GM19099 (cell line): ENCODE measurements around the gene CARD14.

Experiments used
- POLR2A ChIP-seq: IDR thresholded peaks from 3 replicates; pipeline ENCODE4 v1.6.1; 2011; ENCODE audit warnings: low read depth; ENCODE audit not compliant: insufficient read length; ENCODE audit errors: extremely low read depth

CARD14 gene

DNA sequence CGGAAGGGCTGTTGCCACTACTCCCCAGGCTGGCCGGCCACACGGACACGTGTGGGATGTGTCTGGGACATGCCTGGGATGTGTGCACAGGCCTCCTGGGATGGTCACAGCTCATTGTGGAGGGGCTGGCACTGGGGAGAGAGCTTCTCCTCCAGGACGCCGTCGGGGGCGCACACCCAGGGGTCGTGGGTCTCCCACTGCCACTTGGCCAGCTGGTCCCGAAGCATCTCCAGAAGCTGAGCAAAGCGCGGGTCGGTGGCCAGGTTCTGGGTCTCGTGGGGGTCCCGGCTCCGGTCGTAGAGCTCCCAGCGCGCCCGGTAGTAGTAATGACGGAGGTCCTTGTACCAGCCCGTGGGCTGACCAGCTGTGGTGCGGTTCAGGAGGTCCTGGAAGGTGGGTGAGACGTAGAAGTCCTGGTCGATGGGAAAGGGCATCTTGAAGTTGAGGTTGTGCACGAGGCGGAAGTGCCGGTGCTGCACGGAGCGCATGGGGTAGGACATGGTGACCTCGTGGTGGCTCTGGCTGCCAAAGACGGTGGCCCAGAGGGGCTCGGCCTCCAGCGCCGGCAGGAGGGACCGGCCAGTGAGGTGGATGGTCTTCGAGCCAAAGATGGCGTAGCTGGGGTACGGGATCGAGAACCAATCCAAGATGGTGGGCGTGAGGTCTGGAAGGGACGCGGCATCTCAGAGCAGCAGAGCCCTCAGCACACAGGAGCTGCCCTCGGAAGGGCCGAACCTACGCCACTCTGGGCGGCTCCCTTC lies 40.7 kb downstream of the CARD14 start:
- no peak for TF ChIP-seq POLR2A

DNA sequence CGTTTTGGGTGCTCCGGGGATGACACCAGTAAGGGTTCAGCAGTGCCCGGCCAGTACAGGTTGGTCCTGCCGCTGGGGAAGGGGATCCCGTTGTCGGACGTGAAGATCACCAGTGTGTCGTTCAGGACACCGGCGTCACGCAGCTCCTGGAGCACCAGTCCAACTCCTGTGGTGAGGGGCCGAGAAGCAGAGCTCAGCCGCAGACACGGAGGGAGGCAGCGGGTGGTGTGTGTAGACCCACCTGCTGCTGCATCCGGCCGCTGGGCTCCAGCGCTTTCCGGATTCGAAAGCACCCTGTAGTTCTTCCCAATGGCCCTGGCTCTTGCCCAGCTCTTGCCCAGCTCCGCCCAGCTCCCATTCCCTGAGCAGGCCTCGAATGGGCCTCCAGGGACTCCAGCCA lies 42.3 kb downstream of the CARD14 start:
- no peak for TF ChIP-seq POLR2A

GRCh38 chr17:80212511-80212910 lies 42.7 kb downstream of the CARD14 start:
- no peak for TF ChIP-seq POLR2A

GRCh38 chr17:80212962-80213642 lies 43.3 kb downstream of the CARD14 start:
- no peak for TF ChIP-seq POLR2A

GRCh38 chr17:80213643-80213975 lies 43.8 kb downstream of the CARD14 start:
- no peak for TF ChIP-seq POLR2A

DNA sequence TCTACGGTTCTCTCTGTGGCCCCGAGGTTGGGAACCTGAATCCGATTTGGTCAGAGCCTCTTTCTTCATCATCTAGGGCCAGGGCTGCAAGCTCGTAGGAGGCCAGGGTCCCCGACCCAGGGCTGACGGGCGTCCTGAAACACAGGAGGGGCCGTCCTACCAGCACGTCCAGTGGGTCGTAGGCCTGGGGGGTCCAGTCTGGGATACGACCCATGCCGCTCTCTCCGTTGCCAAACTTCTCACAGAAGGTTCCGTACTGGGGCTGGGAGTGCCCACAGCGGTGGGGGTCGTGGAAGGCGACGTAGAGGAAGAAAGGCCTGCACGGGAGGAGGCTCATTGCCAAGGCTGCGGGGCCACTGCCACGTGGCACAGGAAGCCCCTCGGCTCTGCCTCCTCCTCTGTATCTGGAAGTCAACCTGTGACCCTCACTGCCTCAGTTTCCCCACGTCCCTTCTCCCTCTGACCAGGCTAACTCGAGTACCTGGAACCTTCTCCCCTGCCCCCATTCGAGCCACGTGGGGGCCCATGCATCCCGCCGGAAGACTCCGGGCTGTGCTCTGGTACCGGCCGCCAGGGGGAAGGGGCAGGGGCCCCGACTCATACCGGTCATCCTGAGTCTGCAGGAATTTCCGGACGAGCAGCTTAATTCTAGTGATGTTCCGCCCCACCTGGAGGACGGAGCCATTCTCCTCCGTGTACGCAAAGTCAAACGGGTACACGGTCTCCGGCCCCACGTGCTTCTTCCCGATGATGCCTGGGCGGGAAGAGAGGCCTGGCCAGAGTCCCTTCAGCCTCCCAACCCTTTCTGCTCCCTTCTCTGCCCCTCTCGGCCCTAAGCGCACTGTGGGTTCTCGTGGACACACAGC lies 44.4 kb downstream of the CARD14 start:
- no peak for TF ChIP-seq POLR2A

DNA sequence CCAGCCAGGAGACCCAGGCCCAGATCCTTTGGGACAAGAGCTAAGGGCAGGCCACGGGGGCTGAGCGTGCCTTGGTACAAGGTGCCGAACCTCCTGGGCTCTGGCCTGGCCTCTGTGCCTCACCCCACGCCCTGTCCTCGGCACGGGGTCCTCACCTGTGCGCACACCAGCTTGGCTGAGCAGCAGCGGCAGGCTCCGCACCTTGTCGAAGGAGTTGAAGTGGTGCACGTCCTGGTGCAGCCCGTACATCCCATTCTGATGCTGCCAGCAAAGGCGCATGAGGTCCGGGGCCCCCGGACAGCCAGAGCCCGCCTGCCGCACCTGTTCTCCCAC lies 45.0 kb downstream of the CARD14 start:
- no peak for TF ChIP-seq POLR2A

DNA sequence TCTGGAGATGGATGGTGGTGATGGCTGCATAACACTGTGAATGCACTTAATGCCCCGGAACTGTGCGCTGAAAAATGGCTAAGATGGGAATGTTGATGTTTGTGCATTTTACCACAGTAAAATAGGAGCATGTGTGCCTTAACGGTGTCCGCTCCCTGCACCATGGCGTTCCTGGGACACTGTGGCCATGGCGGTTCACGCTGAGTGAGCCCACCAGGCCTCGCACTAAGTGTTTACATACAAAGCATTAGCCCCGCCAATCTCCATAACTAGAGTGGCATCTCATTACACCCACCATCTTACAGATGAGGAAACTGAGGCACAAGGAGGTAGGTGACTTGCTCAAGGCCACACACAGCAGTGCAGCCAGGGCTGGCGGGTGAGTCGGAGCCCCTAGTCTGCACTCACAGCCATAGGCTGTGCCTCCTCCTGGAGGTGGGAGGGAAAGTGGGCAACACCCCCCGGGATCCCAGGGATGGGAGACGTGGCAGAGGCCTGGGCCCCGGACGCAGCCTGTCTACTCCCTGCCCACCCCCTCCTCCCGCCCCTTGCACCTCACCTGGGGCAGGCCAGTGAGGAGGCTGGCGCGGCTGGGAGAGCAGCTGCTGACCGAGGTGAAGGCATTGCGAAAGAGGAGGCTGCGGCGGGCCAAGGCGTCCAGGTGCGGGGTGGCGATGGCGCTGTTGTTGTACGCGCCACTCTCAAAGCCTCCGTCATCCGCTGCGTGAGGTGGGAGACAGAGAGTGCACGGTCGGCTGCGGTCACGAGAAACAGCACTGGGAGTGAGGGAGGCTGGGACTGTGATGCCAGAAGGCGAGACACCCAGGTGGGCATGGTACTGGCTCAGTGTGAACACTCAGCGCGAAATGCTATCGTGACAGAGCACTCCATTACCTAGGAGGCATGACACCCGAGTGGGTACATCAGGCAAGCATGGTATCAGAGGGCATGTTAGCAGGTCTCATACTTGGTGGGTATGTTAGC lies 46.9 kb downstream of the CARD14 start:
- no peak for TF ChIP-seq POLR2A

DNA sequence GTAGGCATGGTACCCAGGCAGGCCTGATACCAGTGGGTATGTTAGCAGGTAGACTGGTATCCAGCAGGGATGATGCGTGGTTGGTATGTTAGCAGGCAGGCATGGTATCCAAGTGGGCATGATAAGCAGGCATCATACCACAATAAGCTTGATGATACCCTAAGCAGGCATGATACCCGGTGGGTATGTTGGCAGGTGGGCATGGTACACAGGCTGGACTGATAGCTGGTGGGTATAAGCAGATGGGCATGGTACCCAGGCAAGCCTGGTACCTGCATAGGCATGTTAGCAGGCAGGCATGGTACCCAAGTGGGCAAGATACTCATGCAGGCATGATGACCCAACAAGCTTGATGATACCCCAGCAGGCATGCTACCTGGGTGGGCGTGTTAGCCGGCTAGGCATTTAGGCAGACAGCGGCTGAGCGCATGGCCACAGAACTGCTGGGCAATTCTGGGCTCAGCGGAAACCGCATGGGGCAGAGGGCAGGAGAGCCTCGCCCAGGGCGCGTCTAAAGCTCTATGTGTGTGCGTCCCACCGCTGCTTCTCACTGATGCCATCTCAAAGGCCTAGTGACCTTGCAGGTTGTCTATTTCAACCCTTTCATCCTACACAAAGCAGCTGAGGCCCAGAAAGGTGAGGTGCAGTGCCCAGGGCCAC lies 48.0 kb downstream of the CARD14 start:
- TF ChIP-seq POLR2A: no peak

GRCh38 chr17:80218391-80218790 lies 48.6 kb downstream of the CARD14 start:
- TF ChIP-seq POLR2A: no peak

DNA sequence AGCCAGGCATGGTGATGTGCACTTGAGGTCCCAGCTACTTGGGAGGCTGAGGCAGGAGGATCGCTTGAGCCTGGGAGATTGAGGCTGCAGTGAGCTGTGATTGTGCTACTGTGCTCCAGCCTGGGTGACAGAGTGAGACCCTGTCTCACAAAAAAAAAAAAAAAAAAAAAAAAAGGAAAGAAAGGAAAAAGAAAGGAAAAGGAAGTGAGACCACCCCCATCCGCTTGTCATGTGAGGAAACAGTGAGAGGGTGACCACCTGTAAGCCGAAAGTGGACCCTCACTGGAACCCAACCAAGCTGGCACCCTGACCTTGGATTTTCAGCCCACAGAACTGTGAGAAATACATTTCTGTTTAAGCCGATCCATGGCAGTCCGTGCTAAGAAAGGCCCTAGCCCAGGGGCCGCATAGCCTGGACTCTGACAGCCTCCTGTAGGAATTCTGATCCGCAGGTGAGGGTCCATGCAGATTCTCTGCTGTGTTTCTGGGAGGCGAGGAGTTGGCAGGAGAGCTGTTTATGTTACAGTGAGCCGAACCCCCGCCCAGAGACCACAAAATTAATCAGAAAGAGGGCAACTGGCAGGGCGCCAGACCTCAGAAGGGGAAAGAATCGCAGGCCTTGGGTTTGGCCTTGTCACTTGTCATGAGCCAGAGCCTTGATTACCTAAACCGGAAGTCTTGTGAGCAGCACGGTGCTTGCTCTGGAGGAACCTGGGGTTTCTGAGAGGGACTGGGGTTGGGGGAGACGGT lies 49.4 kb downstream of the CARD14 start:
- TF ChIP-seq POLR2A: no peak

- peak; percentile 26 for TF ChIP-seq POLR2A
These were observed 49.9 kb downstream of the CARD14 start for GRCh38 chr17:80219763-80220053.

GRCh38 chr17:80220054-80220735 lies 50.4 kb downstream of the CARD14 start, which contains the start of the genes SGSH and SLC26A11:
TSS of gene SGSH (minus strand) at chr17:80220333. CDS start at chr17:80220313, 20 bp downstream.
TSS of gene SLC26A11 (plus strand) at chr17:80220427. CDS start at chr17:80221561, 1,134 bp downstream.
- TF ChIP-seq POLR2A: peak; percentile 30
